GM10266 (cell line): ENCODE data around the gene SMIM5.

Experiments used
- DNase-seq: peaks from one replicate; pipeline ENCODE4 v3.0.0; 2012; ENCODE audit errors: extremely low spot score
- TF ChIP-seq, protein P1 (sequence below): IDR thresholded peaks from 2 replicates; pipeline ENCODE4 v1.5.1; 2012; ENCODE audit warnings: mild to moderate bottlenecking, low read depth; ENCODE audit not compliant: control insufficient read depth, insufficient read depth; ENCODE audit errors: missing control alignments

The SMIM5 gene

DNA sequence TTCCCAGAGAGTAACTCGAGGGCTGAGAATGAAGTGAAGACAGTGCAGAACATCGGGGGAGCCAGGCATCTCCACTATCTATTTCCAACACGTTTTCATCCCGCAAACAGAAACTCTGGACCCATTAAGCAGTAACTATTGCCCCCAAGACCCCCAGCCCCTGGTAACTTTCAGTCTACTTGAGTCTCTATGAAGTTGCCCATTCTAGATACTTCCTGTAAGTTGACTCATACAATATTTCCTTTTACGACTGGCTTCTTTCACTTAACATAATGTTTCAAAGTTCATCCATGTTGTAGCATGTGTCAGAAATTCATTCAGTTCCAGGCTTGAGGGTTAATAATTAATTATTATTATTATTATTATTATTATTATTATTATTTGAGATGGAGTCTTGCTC is 26.1 kb upstream of the SMIM5 start:
- no peak for DNase-seq
- TF ChIP-seq, protein P1, sequence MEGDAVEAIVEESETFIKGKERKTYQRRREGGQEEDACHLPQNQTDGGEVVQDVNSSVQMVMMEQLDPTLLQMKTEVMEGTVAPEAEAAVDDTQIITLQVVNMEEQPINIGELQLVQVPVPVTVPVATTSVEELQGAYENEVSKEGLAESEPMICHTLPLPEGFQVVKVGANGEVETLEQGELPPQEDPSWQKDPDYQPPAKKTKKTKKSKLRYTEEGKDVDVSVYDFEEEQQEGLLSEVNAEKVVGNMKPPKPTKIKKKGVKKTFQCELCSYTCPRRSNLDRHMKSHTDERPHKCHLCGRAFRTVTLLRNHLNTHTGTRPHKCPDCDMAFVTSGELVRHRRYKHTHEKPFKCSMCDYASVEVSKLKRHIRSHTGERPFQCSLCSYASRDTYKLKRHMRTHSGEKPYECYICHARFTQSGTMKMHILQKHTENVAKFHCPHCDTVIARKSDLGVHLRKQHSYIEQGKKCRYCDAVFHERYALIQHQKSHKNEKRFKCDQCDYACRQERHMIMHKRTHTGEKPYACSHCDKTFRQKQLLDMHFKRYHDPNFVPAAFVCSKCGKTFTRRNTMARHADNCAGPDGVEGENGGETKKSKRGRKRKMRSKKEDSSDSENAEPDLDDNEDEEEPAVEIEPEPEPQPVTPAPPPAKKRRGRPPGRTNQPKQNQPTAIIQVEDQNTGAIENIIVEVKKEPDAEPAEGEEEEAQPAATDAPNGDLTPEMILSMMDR: no peak

DNA sequence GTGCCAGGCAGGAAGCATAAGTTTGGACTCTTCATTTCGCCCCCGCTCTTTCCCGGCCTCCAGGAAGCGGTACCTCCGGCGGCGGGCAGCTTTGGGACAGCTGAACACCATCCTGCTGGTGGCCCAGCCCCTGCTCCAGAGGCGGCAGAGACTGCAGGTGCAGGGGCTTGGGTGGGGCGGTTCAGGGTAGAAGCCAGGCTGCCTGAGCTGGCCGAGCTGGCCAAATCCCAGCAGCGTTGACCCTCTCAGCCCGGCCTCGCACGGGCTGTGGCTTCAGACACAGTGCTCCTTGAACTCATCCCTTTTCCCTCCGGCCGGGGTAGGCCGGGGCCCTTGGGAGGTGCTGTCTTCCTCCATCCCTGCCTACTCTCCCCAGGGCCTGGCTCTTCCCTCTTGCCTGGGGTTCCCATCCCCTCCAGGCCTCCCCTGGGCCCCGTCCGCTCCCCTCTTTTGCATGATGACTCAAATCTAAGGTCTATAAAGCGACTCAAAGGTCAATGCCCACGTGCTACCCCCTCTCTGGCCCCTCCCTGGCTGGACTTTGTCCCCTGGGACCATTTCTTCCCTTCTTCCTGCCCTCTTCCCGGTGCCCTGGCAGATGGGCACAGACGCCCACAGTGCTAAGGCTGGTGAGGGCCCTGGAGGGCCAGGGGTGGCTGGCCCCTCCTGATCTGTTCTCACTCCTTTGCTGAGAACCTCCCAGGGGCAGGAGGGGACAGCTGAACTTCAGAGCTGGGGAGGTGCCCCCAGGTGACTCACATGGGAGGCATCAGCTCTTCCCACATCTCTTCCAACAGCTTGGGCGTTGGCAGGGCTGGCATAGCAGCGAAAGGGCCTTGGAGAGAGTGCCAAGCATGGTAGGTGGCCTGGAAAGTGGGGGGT is 22.9 kb upstream of the SMIM5 start:
- TF ChIP-seq, protein P1: no peak
- no peak for DNase-seq

DNA sequence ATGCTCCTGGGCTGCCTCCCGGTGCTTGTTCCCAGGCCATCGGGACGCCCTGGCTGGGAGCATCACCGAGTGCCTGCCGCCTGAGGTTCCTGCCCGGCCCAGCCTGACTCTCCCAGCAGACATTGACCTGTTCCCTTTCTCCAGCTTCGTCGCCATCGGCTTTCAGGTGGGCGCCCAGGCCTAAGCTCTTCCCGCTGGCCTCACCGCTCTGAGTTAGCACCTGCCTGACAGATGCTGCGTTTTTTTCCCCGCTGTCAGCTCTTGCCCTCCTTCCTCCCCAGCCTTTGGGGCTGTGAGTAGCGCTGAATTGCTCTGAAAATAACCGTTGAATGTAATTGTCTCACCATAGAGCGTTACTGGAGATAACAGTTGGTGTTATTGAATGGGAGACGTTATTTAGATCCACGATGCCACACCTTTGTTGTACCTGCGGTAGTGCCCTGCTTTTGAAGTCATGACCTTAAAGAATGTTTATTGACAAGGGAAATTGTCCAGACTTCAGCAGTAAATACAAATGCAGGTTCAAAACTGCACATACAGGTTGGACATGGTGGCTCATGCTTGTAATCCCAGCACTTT is 21.3 kb upstream of the SMIM5 start:
- DNase-seq: no peak
- TF ChIP-seq, protein P1: no peak

DNA sequence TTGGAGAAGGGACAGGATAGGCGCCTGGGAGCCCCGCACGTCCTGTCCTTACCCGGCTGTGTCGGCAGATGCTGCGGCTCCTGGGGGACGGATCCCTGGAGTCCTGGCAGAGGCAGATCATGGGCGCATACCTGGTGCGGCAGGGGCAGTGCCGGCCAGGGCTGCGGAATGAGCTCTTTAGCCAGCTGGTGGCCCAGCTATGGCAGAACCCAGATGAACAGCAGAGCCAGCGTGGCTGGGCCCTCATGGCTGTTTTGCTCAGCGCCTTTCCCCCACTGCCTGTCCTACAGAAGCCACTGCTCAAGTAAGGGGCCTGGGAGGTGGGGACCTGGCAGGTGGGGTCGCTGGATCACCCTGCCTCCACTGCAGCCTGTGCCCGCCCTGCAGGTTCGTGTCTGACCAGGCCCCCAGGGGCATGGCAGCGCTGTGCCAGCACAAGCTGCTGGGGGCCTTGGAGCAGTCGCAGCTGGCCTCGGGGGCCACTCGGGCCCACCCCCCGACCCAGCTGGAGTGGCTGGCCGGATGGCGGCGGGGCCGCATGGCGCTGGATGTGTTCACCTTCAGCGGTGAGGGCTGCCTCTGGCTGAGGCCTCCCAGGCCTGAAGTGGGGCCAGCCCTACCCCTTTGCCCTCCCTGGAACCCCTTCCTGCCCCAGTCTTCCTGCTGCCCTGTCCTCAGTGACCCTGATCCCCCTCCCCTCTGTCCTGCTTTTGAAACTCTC is 20.2 kb upstream of the SMIM5 start:
- no peak for DNase-seq
- TF ChIP-seq, protein P1: no peak

DNA sequence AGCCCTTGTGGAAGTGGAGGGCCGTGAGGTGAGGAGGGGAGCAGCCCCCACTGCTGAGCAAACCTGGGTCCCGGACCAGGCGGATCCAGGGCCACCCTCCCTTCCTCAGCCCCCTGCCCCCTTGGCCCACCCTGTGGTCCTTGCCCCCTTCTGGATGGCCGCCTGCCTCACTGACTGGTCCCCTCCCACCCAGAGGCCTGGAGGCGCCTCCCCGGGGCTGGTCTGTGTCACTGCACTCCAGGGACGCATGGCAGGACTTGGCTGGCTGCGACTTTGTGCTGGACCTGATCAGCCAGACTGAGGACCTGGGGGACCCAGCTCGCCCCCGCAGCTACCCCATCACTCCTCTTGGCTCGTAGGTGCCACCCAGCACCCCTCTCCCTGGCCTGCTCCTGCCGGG is 19.2 kb upstream of the SMIM5 start:
- no peak for DNase-seq
- TF ChIP-seq, protein P1: no peak

DNA sequence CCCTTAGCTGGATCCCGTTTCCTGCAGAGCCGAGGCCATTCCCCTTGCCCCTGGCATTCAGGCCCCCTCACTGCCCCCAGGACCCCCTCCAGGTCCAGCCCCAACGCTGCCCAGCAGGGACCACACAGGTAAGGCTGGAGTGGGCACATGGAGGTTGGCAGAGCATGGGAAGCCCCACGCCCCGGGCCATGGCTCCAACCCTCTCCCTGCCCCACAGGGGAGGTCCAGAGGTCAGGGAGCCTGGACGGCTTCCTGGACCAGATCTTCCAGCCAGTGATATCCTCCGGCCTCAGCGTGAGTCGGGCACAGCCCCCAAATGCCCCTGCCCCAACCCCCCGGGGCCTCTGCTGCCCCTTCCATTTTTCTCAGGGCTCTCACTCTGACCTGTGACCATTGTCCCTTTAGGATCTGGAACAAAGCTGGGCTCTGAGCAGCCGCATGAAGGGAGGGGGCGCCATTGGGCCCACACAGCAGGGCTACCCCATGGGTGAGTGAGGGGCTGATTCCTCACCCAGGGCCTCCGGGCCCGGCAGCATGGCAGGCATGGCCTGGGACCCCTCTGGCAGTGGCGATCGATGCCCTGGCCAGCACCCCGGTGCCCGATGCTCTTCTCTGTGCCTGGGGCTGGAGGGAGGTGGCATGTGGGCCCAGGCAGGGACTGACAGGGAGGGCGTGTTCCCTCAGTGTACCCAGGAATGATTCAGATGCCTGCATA is 18.5 kb upstream of the SMIM5 start:
- TF ChIP-seq, protein P1: no peak
- DNase-seq: no peak
